ENCODE results near the gene RCN1. TPM values are rescaled to one million over a fixed set of nuclear protein-coding genes. Genes with fewer than 3 reads are reported as not detected.
"Not testable (repeated sequence)": the region's sequence is repeated elsewhere in the genome, so short reads cannot be mapped to it uniquely, and the experiment has no call there.

Gene RCN1
- total RNA-seq, 6 donors from 2014 or later, result 11.5 to 90.1 (median 49.8) TPM

DNA sequence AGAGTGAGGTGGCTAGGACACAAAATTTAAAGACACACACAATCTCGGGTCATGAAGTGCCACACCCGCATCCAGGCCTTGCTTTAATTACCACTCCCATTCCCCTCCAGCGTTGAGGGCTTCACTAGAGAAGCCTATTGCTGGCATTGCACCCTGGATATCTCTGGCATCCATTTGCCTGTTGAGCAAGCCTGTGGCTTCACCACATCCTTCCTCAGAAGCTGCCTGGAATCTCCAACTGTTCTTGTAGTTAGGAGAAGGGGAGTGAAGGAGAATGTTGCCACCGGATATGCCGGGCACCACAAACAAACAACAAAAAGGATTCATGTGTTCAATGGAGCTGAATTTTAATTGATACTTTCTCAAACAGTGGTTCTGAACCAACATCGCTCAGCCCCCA, 34.4 kb upstream of the RCN1 start:
- H3K27ac ChIP-seq, result no peak overlapping the region
- TF ChIP-seq EP300 (IDR thresholded peaks at IDR 0.05) (no peak), POLR2AphosphoS5 (IDR thresholded peaks at IDR 0.05) (no peak), POLR2A (IDR thresholded peaks at IDR 0.05) (no peak)
- TF ChIP-seq, protein P1, sequence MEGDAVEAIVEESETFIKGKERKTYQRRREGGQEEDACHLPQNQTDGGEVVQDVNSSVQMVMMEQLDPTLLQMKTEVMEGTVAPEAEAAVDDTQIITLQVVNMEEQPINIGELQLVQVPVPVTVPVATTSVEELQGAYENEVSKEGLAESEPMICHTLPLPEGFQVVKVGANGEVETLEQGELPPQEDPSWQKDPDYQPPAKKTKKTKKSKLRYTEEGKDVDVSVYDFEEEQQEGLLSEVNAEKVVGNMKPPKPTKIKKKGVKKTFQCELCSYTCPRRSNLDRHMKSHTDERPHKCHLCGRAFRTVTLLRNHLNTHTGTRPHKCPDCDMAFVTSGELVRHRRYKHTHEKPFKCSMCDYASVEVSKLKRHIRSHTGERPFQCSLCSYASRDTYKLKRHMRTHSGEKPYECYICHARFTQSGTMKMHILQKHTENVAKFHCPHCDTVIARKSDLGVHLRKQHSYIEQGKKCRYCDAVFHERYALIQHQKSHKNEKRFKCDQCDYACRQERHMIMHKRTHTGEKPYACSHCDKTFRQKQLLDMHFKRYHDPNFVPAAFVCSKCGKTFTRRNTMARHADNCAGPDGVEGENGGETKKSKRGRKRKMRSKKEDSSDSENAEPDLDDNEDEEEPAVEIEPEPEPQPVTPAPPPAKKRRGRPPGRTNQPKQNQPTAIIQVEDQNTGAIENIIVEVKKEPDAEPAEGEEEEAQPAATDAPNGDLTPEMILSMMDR (IDR thresholded peaks at IDR 0.05), result no peak
- DNase-seq, result no peak
- no peaks in the 10 kb centered on the region for H3K9me3 ChIP-seq
- WGBS, 2 donors, result 62 to 82% methylated on average over 6 of the region's 6 CpGs
- ATAC-seq (ENCODE audit: low FRiP score in 2 of 2), result peak in 1 of 2 donors; percentile 19
- H3K4me1 ChIP-seq, result no peaks in the 10 kb centered on the region
- H3K4me3 ChIP-seq, result no peak overlapping the region
- no peaks in the 10 kb centered on the region for H3K27me3 ChIP-seq
- no peaks in the 10 kb centered on the region for H3K36me3 ChIP-seq

DNA sequence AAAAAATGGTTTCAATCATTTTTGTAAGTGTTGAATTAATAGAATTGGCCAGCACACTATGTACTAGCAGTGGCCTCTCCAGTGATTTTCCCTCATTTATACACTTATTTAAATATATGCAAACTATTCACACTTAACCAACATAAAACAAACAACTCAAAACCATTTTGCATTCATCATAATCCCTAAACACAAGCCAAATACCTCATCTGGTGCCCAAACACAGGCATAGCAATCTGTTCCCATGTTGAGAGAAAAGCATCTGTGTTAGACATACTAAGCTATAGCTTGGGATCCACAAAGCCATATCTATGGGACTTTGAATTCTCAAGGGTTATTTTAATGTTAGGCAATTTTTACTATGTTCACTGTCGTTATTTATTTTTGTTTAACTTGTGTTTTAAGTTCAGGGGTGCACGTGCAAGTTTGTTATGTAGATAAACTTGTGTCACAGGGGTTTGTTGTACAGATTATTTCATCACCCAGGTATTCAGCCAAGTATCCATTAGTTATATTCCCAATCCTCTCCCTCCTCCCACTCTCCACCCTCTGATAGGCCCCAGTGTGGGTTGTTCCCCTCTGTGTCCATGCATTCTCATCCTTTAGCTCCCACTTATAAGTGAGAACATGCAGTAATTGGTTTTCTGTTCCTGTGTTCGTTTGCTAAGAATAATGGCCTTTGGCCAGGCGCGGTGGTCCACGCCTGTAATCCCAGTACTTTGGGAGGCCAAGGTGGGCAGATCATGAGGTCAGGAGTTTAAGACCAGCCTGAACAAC, 31.0 kb upstream of the RCN1 start:
- Histone ChIP-seq H3K27me3 (no peaks in the 10 kb centered on the region), H3K9me3 (no peaks in the 10 kb centered on the region), H3K4me1 (no peaks in the 10 kb centered on the region), H3K4me3 (no peak overlapping the region), H3K36me3 (no peaks in the 10 kb centered on the region), H3K27ac (no peak overlapping the region)
- ATAC-seq (ENCODE audit: low FRiP score in 2 of 2) (no peak), DNase-seq (no peak)
- TF ChIP-seq, protein P1 (IDR thresholded peaks at IDR 0.05), result no peak
- TF ChIP-seq POLR2A (IDR thresholded peaks at IDR 0.05) (no peak), EP300 (IDR thresholded peaks at IDR 0.05) (no peak), POLR2AphosphoS5 (IDR thresholded peaks at IDR 0.05) (no peak)
- WGBS, 2 donors, result 86 to 90% methylated on average over 6 of the region's 6 CpGs

DNA sequence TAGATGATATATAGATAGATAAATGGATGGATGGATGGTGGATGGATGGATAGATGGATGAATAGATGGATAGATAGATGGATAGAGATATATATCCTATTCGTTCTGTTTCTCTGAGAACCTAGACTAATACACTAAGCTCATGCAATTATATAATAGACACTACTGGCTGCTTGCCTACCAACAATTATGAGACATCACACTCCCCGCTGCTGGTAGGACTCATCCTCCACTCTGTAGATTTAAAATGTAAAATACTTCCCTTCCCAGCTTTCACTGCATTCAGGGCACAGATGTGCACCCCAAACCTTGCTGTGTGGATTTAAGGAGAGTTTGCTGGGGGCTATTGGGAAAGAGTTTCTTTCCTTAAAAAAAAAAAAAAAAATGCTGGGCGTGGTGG, 28.3 kb upstream of the RCN1 start:
- Histone ChIP-seq H3K4me3 (no peak overlapping the region), H3K4me1 (no peaks in the 10 kb centered on the region), H3K27me3 (no peaks in the 10 kb centered on the region), H3K9me3 (no peaks in the 10 kb centered on the region), H3K27ac (no peak overlapping the region), H3K36me3 (no peaks in the 10 kb centered on the region)
- ATAC-seq (ENCODE audit: low FRiP score in 2 of 2) (no peak), DNase-seq (no peak)
- TF ChIP-seq POLR2AphosphoS5 (IDR thresholded peaks at IDR 0.05) (no peak), POLR2A (IDR thresholded peaks at IDR 0.05) (no peak), EP300 (IDR thresholded peaks at IDR 0.05) (no peak)
- TF ChIP-seq, protein P1 (IDR thresholded peaks at IDR 0.05), result no peak
- WGBS, 2 donors, result 86 to 95% methylated on average over 3 of the region's 3 CpGs

DNA sequence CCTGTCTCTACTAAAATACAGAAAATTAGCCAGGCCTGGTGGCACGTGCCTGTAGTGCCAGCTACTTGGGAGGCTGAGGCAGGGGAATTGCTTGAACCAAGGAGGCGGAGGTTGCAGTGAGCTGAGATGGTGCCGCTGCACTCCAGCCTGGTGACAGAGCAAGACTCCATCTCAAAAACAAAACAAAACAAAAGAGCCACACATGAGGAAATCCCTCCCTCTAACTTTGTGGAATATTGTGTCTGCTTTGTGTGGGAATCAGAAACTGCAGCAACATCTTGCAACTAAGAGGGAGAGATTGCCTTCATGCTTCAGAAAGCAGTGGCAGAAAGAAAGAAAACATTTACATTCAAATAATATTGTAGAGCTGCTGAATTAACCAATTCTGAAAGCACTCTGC, 27.8 kb upstream of the RCN1 start:
- H3K4me1 ChIP-seq; H3K4me3 ChIP-seq; H3K27ac ChIP-seq; ATAC-seq (ENCODE audit: low FRiP score in 2 of 2); H3K27me3 ChIP-seq; H3K9me3 ChIP-seq; H3K36me3 ChIP-seq; DNase-seq: not testable (repeated sequence)
- 93 to 96% methylated on average over 3 of the region's 3 CpGs for WGBS, 2 donors

DNA sequence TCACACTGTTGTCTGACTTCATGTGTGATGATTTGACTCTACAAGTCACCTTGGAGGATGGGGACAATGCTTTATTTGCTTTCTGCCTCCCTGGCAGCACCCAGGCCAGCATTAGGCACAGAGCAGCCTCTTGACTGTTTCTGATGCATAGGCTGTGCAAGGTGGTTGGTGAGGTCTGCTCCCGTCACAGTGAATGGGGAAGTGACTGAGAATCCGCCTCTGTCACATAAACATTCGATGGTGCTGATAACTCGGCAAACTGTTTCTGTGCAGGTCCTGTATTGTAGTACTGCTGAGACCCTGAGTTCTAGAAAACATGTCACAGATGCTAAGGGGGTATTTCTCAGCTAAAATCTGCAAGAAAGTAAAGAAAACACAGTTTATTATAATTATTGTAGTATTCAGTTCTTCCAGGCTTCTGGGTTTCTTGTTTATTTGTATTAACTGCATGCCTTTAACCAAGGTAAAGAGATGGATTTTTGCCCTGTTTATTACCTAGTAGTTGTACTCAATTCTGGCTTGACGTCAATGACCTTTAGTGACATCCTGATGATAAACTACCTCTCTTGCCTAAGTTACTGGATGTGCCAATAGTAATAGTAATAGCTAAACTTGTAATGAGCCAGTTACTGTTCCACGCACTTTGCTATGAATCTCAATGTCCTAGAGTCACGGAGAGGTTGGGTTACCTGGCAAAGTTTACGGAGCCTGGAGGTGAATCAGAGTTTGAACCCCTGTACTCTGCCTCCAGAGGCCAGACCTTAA, 24.8 kb upstream of the RCN1 start:
- H3K4me3 ChIP-seq, result no peak overlapping the region
- no peaks in the 10 kb centered on the region for H3K9me3 ChIP-seq
- no peaks in the 10 kb centered on the region for H3K36me3 ChIP-seq
- TF ChIP-seq, protein P1 (IDR thresholded peaks at IDR 0.05), result no peak
- TF ChIP-seq EP300 (IDR thresholded peaks at IDR 0.05) (no peak), POLR2AphosphoS5 (IDR thresholded peaks at IDR 0.05) (no peak), POLR2A (IDR thresholded peaks at IDR 0.05) (no peak)
- no peak overlapping the region for H3K27ac ChIP-seq
- ATAC-seq (ENCODE audit: low FRiP score in 2 of 2) (no peak), DNase-seq (no peak)
- no peaks in the 10 kb centered on the region for H3K4me1 ChIP-seq
- WGBS, 2 donors, result 67 to 68% methylated on average over 8 of the region's 8 CpGs
- no peaks in the 10 kb centered on the region for H3K27me3 ChIP-seq

Data from upper lobe of left lung (tissue), 6 donors.